ENCODE data around the gene EYS. TPM values are rescaled to one million over a fixed set of nuclear protein-coding genes. Genes with fewer than 3 reads are reported as not detected.

Gene EYS
- total and polyA plus RNA-seq, 8 donors = 0.55 to 0.58 TPM; not detected in 6

GRCh38 chr6:63947792-63948529 is 1759.1 kb downstream of the EYS start:
- WGBS, 5 donors = 52 to 82% (median 72%) methylated on average over 3 of the region's 3 CpGs
- no peak for TF ChIP-seq POLR2AphosphoS5 (IDR thresholded peaks at IDR 0.05)
- no peak for TF ChIP-seq EP300 (IDR thresholded peaks at IDR 0.05)
- no peak for TF ChIP-seq CTCF (IDR thresholded peaks at IDR 0.05)
- TF ChIP-seq POLR2A (IDR thresholded peaks at IDR 0.05) = no peak
- Histone ChIP-seq H3K9me3 (no peaks in the 10 kb centered on the region), H3K27me3 (no peaks in the 10 kb centered on the region), H3K27ac (no peak overlapping the region), H3K4me1 (no peaks in the 10 kb centered on the region), H3K4me3 (no peak overlapping the region), H3K36me3 (no peaks in the 10 kb centered on the region)
- intact Hi-C loops (cut with DNase I; ENCODE audit: low total_unique reads) = no loop called here
- no peak for DNase-seq

GRCh38 chr6:63945987-63946386 is 1761.0 kb downstream of the EYS start:
- no peaks in the 10 kb centered on the region for H3K9me3 ChIP-seq
- no peak overlapping the region for H3K4me3 ChIP-seq
- H3K4me1 ChIP-seq = no peaks in the 10 kb centered on the region
- no peak overlapping the region for H3K27ac ChIP-seq
- H3K36me3 ChIP-seq = no peaks in the 10 kb centered on the region
- H3K27me3 ChIP-seq = no peaks in the 10 kb centered on the region
- DNase-seq = no peak
- WGBS, 5 donors = 34 to 74% (median 43%) methylated on average over 2 of the region's 2 CpGs
- intact Hi-C loops (cut with DNase I; ENCODE audit: low total_unique reads) = no loop called here
- TF ChIP-seq CTCF (IDR thresholded peaks at IDR 0.05) (no peak), POLR2A (IDR thresholded peaks at IDR 0.05) (no peak), EP300 (IDR thresholded peaks at IDR 0.05) (no peak), POLR2AphosphoS5 (IDR thresholded peaks at IDR 0.05) (no peak)

DNA sequence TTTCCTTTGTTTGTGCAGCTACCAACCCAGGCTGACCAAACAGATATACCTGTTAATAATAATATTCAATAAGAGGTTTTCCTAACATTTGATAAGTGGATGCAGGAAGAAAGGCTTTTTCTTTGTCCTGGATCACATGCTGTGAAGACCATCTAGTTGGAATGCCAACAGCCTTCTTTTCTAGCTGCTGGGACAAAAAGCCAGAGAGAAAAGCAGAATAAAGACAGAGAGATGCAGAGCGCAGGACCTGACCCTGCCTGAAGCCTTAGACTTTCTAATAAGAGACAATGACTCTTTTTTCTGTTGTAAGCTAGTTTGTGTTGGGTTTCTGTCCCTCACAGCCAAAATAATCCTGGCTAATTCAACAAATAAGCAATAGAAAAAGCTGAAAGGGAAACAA is 1763.2 kb downstream of the EYS start:
- TF ChIP-seq CTCF (IDR thresholded peaks at IDR 0.05) (no peak), POLR2AphosphoS5 (IDR thresholded peaks at IDR 0.05) (no peak), EP300 (IDR thresholded peaks at IDR 0.05) (no peak), POLR2A (IDR thresholded peaks at IDR 0.05) (no peak)
- DNase-seq = no peak
- Histone ChIP-seq H3K27me3 (no peaks in the 10 kb centered on the region), H3K4me1 (no peaks in the 10 kb centered on the region), H3K9me3 (no peaks in the 10 kb centered on the region), H3K27ac (no peak overlapping the region), H3K36me3 (no peaks in the 10 kb centered on the region), H3K4me3 (no peak overlapping the region)
- intact Hi-C loops (cut with DNase I; ENCODE audit: low total_unique reads) = no loop called here
- 79 to 94% (median 87%) methylated on average over 1 of the region's 1 CpG for WGBS, 5 donors

DNA sequence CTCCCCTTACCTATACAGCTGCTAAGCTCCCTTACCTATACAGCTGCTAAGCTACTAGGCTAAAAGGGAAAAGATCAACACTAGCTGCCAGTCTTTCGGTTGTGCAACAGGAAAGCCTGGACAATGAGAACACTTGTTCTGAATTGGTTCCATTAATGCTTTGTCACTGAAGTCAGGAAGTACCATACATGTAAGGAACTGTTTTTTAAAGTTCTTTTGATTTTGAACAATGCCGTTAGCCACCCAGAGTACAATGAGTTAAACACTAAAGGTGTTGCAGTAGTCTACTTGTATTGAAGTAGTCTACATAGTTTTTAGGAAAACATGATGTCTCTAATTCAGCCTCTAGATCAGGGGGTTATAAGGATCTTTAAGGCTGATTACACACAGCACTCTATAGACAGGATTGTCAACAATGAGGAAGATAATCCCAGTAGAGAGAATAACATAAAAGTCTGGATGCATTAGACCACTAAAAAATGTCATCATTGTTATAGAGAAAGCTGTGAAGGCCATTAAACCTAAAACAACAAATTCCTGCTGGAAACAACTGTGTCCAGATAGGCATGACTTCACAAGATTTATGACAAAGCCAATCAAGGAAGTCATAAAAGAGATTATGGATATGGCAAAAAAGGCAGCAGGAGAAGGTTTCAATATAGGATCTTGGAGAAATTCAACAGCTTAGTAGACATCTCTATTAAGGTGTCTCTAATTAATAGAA is 1765.1 kb downstream of the EYS start:
- TF ChIP-seq POLR2AphosphoS5 (IDR thresholded peaks at IDR 0.05) = no peak
- H3K4me1 ChIP-seq = no peaks in the 10 kb centered on the region
- H3K4me3 ChIP-seq = no peak overlapping the region
- no peaks in the 10 kb centered on the region for H3K36me3 ChIP-seq
- 25 to 37% (median 28%) methylated on average over 2 of the region's 2 CpGs for WGBS, 5 donors
- no peak overlapping the region for H3K27ac ChIP-seq
- peak in 1 of 2 donors; percentile 67 for DNase-seq
- H3K27me3 ChIP-seq = no peaks in the 10 kb centered on the region
- no peaks in the 10 kb centered on the region for H3K9me3 ChIP-seq
- intact Hi-C loops (cut with DNase I; ENCODE audit: low total_unique reads) = no loop called here

DNA sequence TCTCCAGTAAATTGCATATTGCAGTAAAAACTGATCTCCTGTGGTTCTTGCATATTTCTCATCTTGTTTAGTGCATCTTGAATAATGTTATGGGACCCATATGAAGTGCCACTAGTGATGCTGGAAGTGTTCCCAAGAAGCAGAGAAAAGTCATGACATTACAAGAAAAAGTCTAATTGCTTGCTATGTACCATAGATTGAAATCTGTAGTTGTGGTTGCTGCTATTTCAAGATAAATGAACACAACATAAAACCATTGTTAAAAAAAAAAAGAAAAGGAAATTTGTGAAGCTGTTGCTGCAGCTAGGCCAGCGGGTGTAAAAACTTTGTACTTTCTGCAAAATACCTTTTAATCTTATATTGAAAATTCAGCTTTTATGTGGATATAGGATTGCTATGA is 1767.0 kb downstream of the EYS start:
- Histone ChIP-seq H3K36me3 (no peaks in the 10 kb centered on the region), H3K27ac (no peak overlapping the region), H3K4me3 (no peak overlapping the region), H3K9me3 (no peaks in the 10 kb centered on the region), H3K4me1 (peaks cover 0 to 5% (median 0%) of the 10 kb centered on the region in 4 donors), H3K27me3 (no peaks in the 10 kb centered on the region)
- WGBS, 5 donors = 81 to 98% (median 86%) methylated on average over 1 of the region's 1 CpG
- TF ChIP-seq CTCF (IDR thresholded peaks at IDR 0.05) = no peak
- no peak for TF ChIP-seq POLR2AphosphoS5 (IDR thresholded peaks at IDR 0.05)
- TF ChIP-seq POLR2A (IDR thresholded peaks at IDR 0.05) = no peak
- no peak for TF ChIP-seq EP300 (IDR thresholded peaks at IDR 0.05)
- intact Hi-C loops (cut with DNase I; ENCODE audit: low total_unique reads) = no loop called here
- no peak for DNase-seq

Measured in stomach (tissue), 9 donors.